Stimulated activated CD4-positive, alpha-beta T cell treated with anti-CD3 and anti-CD28 coated beads, Interleukin-1b, Interleukin-23, amount 100 ng/mL, for 4 hours (primary cell): ENCODE measurements around the gene PEX13.
A peak's percentile ranks its signal among the peaks of the same experiment; 100 is the strongest.
"Not testable (repeated sequence)": the region's sequence is repeated elsewhere in the genome, so short reads cannot be mapped to it uniquely, and the experiment has no call there.

Experiments
- DNase-seq, 2 donors: peaks; one replicate each; pipeline ENCODE4 v3.0.0-alpha.2; 2020; ENCODE audit warnings: low read depth in 2 of 2

PEX13 gene

GRCh38 chr2:61017556-61018317 lies at the start of gene PEX13, which contains the start of gene PUS10:
Gene PEX13 (plus strand): TSS chr2:61017720. CDS start chr2:61017760, 40 bp downstream.
Gene PUS10 (minus strand): TSS chr2:61018255. CDS start chr2:61011890, 6,365 bp downstream.
- peak; percentile 44 to 55 for DNase-seq

GRCh38 chr2:60972889-60973656 lies 44.4 kb upstream of the PEX13 start:
- no peak for DNase-seq

GRCh38 chr2:60973705-60974104 lies 43.8 kb upstream of the PEX13 start:
- DNase-seq: no peak

- DNase-seq: no peak
Measured at GRCh38 chr2:60974652-60975051, 42.9 kb upstream of the PEX13 start.

GRCh38 chr2:60976256-60976850 lies 41.2 kb upstream of the PEX13 start:
- DNase-seq: no peak

- no peak for DNase-seq
Measured at GRCh38 chr2:60976875-60977561, 40.5 kb upstream of the PEX13 start.

GRCh38 chr2:60977562-60977895 lies 40.0 kb upstream of the PEX13 start:
- no peak for DNase-seq

GRCh38 chr2:60979231-60979630 lies 38.3 kb upstream of the PEX13 start:
- DNase-seq: no peak

- no peak for DNase-seq
Measured at GRCh38 chr2:60980071-60980815, 37.3 kb upstream of the PEX13 start.

- DNase-seq: not testable (repeated sequence)
Measured at GRCh38 chr2:60982066-60982465, 35.5 kb upstream of the PEX13 start.

- DNase-seq: no peak
Measured at GRCh38 chr2:60984720-60985119, 32.8 kb upstream of the PEX13 start.

- no peak for DNase-seq
Measured at GRCh38 chr2:60987041-60987440, 30.5 kb upstream of the PEX13 start.

- not testable (repeated sequence) for DNase-seq
Measured at GRCh38 chr2:60987656-60988055, 29.9 kb upstream of the PEX13 start.

- DNase-seq: no peak
Measured at GRCh38 chr2:60989259-60989658, 28.3 kb upstream of the PEX13 start.

- DNase-seq: no peak
Measured at GRCh38 chr2:60991644-60992043, 25.9 kb upstream of the PEX13 start.

- DNase-seq: no peak
Measured at GRCh38 chr2:60992985-60993392, 24.5 kb upstream of the PEX13 start.

GRCh38 chr2:60994131-60994530 lies 23.4 kb upstream of the PEX13 start:
- no peak for DNase-seq

GRCh38 chr2:60998628-60999545 lies 18.6 kb upstream of the PEX13 start:
- DNase-seq: no peak

GRCh38 chr2:61005736-61006135 lies 11.8 kb upstream of the PEX13 start:
- no peak for DNase-seq

- DNase-seq: no peak
Measured at GRCh38 chr2:61006486-61007105, 10.9 kb upstream of the PEX13 start.
